ENCODE measurements around the gene LACRT.

The LACRT gene

DNA sequence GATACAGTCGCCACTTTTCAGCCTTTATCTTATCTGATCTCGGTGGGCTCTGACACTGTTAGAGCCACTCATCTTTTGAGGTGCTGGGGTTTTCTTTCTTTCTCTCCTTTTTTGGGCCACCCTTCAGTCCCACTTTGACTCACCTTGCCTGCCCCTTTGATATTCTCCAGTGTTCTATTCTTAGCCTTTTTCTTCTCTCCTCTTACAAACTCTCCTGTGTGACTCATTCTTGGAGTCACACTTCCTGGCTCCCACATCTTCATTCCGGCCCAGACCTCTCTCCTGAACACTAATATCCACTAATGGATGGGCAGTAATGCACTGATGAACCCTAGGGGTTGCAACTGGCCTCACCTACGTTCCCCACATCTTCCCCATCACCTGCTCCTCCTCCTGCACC is 15.7 kb upstream of the LACRT start:
- no peak overlapping the region for H3K4me3 ChIP-seq (ENCODE audit: low read length, poor library complexity, severe bottlenecking)
- H3K9ac ChIP-seq (ENCODE audit: low read depth, low read length, poor library complexity, severe bottlenecking), result no peak overlapping the region
- H3K4me1 ChIP-seq (ENCODE audit: insufficient read depth, low read length, poor library complexity, severe bottlenecking), result no peaks in the 10 kb centered on the region
- no peak overlapping the region for H3K4me2 ChIP-seq (ENCODE audit: low read depth, low read length, poor library complexity, severe bottlenecking)
- H3K27me3 ChIP-seq (ENCODE audit: insufficient read depth, low read length, poor library complexity, severe bottlenecking), result peaks cover 3% of the 10 kb centered on the region
- H3K9me2 ChIP-seq (replicated peaks; ENCODE audit: low read depth, low read length), result no peaks in the 10 kb centered on the region
- no peak overlapping the region for H2AFZ ChIP-seq (ENCODE audit: low read length)
- H4K20me1 ChIP-seq (ENCODE audit: insufficient read depth, low read length, poor library complexity, severe bottlenecking), result no peaks in the 10 kb centered on the region
- H3F3A ChIP-seq (ENCODE audit: low read depth), result no peaks in the 10 kb centered on the region
- H3K9me3 ChIP-seq (ENCODE audit: insufficient read depth, low read depth, low read length), result no peaks in the 10 kb centered on the region
- no peaks in the 10 kb centered on the region for H3K36me3 ChIP-seq (ENCODE audit: insufficient read depth, low read length)
- TF ChIP-seq, protein P1, sequence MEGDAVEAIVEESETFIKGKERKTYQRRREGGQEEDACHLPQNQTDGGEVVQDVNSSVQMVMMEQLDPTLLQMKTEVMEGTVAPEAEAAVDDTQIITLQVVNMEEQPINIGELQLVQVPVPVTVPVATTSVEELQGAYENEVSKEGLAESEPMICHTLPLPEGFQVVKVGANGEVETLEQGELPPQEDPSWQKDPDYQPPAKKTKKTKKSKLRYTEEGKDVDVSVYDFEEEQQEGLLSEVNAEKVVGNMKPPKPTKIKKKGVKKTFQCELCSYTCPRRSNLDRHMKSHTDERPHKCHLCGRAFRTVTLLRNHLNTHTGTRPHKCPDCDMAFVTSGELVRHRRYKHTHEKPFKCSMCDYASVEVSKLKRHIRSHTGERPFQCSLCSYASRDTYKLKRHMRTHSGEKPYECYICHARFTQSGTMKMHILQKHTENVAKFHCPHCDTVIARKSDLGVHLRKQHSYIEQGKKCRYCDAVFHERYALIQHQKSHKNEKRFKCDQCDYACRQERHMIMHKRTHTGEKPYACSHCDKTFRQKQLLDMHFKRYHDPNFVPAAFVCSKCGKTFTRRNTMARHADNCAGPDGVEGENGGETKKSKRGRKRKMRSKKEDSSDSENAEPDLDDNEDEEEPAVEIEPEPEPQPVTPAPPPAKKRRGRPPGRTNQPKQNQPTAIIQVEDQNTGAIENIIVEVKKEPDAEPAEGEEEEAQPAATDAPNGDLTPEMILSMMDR (conservative IDR thresholded peaks at IDR 0.05; ENCODE audit: low read length), result no peak
- TF ChIP-seq EZH2phosphoT487 (IDR thresholded peaks at IDR 0.05; ENCODE audit: borderline replicate concordance), result no peak
- H3K79me2 ChIP-seq (ENCODE audit: insufficient read depth, low read length), result no peaks in the 10 kb centered on the region

DNA sequence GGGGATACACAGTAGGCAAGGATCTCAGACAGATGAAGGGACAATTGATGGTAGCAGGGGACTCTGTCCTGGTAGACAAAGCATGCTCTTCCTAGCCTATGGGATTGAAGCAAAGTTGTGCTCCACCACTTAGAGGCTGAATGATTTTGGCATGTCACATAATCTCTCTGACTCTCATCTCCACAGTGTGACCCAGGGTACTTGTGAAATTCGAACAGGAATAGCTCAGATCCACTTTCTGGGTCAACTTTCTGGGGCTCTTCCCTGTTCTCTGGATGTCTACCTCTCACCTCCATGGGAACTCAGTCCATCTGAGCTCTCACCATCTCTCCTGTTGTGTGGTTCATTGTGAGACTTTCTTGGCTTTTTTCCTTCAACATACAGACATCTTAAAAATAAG is 15.1 kb upstream of the LACRT start:
- no peak overlapping the region for H3K4me3 ChIP-seq (ENCODE audit: low read length, poor library complexity, severe bottlenecking)
- H3K36me3 ChIP-seq (ENCODE audit: insufficient read depth, low read length), result no peaks in the 10 kb centered on the region
- no peaks in the 10 kb centered on the region for H3K9me3 ChIP-seq (ENCODE audit: insufficient read depth, low read depth, low read length)
- no peaks in the 10 kb centered on the region for H3K79me2 ChIP-seq (ENCODE audit: insufficient read depth, low read length)
- no peak overlapping the region for H3K9ac ChIP-seq (ENCODE audit: low read depth, low read length, poor library complexity, severe bottlenecking)
- no peak overlapping the region for H2AFZ ChIP-seq (ENCODE audit: low read length)
- H4K20me1 ChIP-seq (ENCODE audit: insufficient read depth, low read length, poor library complexity, severe bottlenecking), result no peaks in the 10 kb centered on the region
- H3F3A ChIP-seq (ENCODE audit: low read depth), result no peaks in the 10 kb centered on the region
- H3K4me1 ChIP-seq (ENCODE audit: insufficient read depth, low read length, poor library complexity, severe bottlenecking), result no peaks in the 10 kb centered on the region
- TF ChIP-seq EZH2phosphoT487 (IDR thresholded peaks at IDR 0.05; ENCODE audit: borderline replicate concordance), result no peak
- TF ChIP-seq, protein P1 (conservative IDR thresholded peaks at IDR 0.05; ENCODE audit: low read length), result no peak
- H3K4me2 ChIP-seq (ENCODE audit: low read depth, low read length, poor library complexity, severe bottlenecking), result no peak overlapping the region
- no peaks in the 10 kb centered on the region for H3K9me2 ChIP-seq (replicated peaks; ENCODE audit: low read depth, low read length)
- peaks cover 3% of the 10 kb centered on the region for H3K27me3 ChIP-seq (ENCODE audit: insufficient read depth, low read length, poor library complexity, severe bottlenecking)

DNA sequence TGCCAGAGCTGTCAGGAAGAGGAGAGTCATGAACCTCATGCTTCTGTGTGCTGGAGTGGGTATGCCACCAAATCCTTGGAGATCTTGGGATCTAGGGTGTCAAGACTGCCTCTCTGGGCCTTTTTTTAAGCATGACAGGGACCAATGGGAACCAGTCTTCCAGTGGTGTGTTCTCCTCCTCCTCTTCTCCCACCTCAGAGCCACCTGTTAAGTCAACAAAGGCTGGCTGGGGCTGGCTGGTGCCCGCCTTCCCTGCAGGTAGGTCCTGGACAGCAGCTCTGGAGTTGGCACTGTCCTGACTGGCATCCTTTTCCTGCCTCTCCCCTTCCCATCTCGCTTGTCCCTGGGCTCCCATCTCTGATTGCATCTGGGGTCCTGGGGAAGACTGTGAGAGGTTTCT is 13.6 kb upstream of the LACRT start, which contains the start of gene DCD:
Gene DCD, minus strand, starts transcription at position 101 of the 400 bp plus-strand sequence. Its CDS starts 62 bp downstream, at position 39.
- peaks cover 3% of the 10 kb centered on the region for H3K27me3 ChIP-seq (ENCODE audit: insufficient read depth, low read length, poor library complexity, severe bottlenecking)
- no peaks in the 10 kb centered on the region for H3K36me3 ChIP-seq (ENCODE audit: insufficient read depth, low read length)
- TF ChIP-seq, protein P1 (conservative IDR thresholded peaks at IDR 0.05; ENCODE audit: low read length), result no peak
- no peak for TF ChIP-seq EZH2phosphoT487 (IDR thresholded peaks at IDR 0.05; ENCODE audit: borderline replicate concordance)

More for the DNA sequence above, 13.6 kb upstream of the LACRT start, which contains the start of gene DCD:
- Histone ChIP-seq H3K9me3 (ENCODE audit: insufficient read depth, low read depth, low read length) (no peaks in the 10 kb centered on the region), H3K4me3 (ENCODE audit: low read length, poor library complexity, severe bottlenecking) (no peak within 1 kb of the TSS), H3K9me2 (replicated peaks; ENCODE audit: low read depth, low read length) (no peaks in the 10 kb centered on the region), H2AFZ (ENCODE audit: low read length) (no peak within 1 kb of the TSS), H3K79me2 (ENCODE audit: insufficient read depth, low read length) (no peaks in the 10 kb centered on the region), H3K4me1 (ENCODE audit: insufficient read depth, low read length, poor library complexity, severe bottlenecking) (no peaks in the 10 kb centered on the region), H3K4me2 (ENCODE audit: low read depth, low read length, poor library complexity, severe bottlenecking) (no peak within 1 kb of the TSS), H3K9ac (ENCODE audit: low read depth, low read length, poor library complexity, severe bottlenecking) (no peak within 1 kb of the TSS), H3F3A (ENCODE audit: low read depth) (no peaks in the 10 kb centered on the region), H4K20me1 (ENCODE audit: insufficient read depth, low read length, poor library complexity, severe bottlenecking) (no peaks in the 10 kb centered on the region)
